ENCODE data around the gene ZNF214.

The ZNF214 gene

DNA sequence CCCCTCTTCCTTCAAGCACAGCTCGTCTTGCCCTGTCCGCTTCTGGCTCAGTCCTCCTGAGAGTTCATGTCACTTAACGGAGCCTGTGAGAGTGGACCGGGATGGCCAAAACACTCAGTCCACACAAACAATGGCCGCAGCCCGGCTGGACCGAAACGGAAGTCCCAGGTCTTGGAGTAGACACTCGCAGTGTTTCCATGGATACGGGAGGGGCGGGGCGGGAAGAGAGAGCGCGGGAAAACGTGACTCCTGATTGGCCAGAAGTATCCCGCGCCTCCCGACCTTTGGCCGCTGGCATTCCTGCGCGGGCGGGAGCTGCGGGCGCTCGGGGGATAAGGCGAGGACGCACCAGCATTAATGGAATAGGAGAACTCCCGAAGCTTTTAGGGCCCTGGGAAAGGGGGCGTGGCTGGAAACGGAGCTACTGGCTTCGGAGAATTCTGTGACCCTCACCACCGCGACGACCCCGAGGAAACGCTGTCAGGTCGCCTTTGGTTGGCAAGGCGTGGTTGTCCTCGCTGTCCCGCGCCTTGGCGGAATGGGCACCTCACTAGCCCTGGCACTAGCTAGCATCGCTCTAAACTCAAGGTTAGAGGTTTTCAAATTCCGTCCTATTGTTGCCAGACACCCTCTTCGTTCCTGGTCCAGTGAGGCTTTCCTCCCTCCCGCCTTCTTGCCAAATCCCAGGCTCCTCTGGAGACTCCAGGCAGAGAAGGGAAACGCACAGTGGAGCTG lies at the start of gene ZNF214, which contains the start of gene NLRP14:
ZNF214 (minus strand) TSS at position 164 of the 735 bp plus-strand sequence. CDS start 17,511 bp downstream, outside the sequence.
NLRP14 (plus strand) TSS at position 297 of the 735 bp plus-strand sequence. CDS start 18,108 bp downstream, outside the sequence.
- DNase-seq (ENCODE audit: low spot score): peak; percentile 99

GRCh38 chr11:7062534-7062933 lies 42.4 kb upstream of the ZNF214 start:
- DNase-seq (ENCODE audit: low spot score): no peak

DNA sequence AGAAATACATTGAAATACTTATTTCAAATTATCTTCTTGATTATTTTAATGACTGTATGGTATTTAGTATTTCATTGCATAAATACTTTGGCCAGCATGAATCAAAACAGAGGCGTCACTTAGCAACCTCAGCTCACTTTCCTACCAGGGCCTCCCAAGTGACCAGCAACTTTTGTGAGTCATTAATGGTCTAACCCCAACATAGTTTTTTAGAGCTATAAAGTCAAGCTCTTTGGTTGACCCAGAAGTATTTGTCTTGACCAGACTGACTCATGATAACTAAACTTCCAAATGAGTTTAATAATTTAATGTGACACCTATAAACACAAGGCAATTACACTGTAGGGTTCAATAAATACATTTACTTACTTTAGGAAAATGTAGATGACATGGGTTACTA lies 40.7 kb upstream of the ZNF214 start:
- peak; percentile 32 for DNase-seq (ENCODE audit: low spot score)

GRCh38 chr11:7057641-7058040 lies 37.5 kb upstream of the ZNF214 start:
- no peak for DNase-seq (ENCODE audit: low spot score)

DNA sequence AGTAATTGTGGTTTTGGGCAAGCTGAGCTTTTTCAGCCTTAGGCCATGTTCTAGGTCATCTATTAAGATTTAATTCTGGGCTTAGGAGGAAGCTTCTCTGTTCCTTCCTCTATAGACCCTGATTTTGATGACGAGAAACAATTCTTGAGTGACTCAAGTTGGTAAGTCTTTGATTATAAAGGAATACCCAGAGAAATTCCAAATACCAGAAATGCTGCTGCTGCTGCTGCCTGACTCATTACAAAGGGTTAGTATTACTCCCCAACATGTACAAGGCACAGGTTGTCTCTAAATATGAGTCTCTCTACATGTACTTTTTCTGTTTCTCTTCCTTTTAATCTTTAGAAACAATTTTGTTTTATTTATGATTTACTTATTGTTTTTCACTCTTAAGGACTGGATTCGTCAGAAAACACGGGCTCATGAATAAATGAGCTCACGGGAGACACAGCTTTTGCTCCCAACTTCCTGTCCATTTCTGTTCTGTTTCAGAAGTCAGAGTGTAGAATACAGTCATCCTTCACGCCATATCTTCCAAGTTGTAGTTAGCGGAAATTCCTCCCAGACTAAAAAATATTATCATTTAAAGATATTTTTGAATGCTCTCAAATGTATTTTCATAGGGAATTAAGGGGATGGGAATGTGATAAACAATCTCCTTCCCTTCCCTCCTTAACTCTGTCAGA lies 36.8 kb upstream of the ZNF214 start:
- DNase-seq (ENCODE audit: low spot score): no peak

- no peak for DNase-seq (ENCODE audit: low spot score)
These were observed 30.0 kb upstream of the ZNF214 start for GRCh38 chr11:7050191-7050590.

GRCh38 chr11:7046474-7047175 lies 26.5 kb upstream of the ZNF214 start:
- peak; percentile 5 for DNase-seq (ENCODE audit: low spot score)

- no peak for DNase-seq (ENCODE audit: low spot score)
These were observed 13.9 kb upstream of the ZNF214 start for GRCh38 chr11:7034019-7034418.

DNA sequence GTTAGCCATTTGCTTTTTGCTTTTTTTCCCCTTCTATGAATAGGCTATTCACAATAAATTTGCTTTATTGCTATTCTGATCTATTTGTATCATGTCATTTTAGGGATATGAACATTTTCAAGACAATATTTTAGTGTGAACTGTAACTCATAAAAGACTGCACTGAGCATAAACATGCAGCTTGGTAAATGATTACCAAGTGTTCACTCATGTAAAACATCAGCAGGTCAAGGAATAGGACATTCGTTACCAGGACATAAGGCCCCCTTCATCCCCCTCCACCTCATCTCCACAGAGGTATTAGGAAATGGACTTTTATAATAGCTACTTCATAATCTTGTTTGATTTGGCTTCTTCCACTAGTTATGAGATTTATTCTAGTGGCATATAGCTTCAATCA lies 12.5 kb upstream of the ZNF214 start:
- DNase-seq (ENCODE audit: low spot score): no peak

DNA sequence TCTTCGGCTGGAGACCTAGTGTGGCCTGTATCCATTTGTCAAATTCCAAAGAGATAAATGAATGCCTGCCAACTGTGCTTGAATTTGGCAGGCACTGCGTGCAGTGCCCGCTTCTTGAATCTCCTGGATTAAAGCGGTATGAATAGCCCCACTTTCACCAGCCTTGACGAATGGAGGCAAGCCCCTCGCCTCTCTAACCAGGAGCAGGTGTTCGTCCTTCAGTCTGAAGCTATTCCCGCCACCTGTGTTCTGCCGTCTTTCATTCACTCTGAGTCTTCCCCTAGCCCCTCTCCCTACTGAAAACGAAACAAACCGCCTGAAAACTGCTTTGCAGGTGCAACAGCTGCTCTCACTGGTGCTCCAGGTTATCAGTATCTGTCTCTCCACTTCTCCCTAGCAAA lies 11.3 kb upstream of the ZNF214 start:
- DNase-seq (ENCODE audit: low spot score): no peak

- DNase-seq (ENCODE audit: low spot score): no peak
These were observed 10.7 kb upstream of the ZNF214 start for GRCh38 chr11:7030836-7031235.

DNA sequence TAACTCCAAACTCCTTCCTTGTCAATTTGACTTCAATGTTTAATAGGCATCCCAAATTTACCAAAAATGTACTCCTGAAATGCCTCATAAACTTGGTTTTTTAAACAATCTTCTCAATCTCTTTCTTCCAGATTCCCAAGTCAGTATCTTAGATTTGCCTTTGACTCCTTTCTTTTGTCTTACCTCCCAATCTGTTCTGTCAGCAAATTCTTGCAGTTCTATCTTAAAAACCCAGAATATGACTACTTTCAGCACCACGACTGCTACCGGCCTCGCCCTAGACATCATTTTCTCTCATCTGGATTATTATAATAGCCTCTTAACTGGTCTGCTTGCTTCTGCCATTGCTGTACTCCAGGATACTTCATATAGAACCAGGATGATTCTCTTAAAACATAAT lies 8.0 kb upstream of the ZNF214 start:
- DNase-seq (ENCODE audit: low spot score): no peak

GRCh38 chr11:7021318-7021717 lies 1.2 kb upstream of the ZNF214 start:
- DNase-seq (ENCODE audit: low spot score): no peak

DNA sequence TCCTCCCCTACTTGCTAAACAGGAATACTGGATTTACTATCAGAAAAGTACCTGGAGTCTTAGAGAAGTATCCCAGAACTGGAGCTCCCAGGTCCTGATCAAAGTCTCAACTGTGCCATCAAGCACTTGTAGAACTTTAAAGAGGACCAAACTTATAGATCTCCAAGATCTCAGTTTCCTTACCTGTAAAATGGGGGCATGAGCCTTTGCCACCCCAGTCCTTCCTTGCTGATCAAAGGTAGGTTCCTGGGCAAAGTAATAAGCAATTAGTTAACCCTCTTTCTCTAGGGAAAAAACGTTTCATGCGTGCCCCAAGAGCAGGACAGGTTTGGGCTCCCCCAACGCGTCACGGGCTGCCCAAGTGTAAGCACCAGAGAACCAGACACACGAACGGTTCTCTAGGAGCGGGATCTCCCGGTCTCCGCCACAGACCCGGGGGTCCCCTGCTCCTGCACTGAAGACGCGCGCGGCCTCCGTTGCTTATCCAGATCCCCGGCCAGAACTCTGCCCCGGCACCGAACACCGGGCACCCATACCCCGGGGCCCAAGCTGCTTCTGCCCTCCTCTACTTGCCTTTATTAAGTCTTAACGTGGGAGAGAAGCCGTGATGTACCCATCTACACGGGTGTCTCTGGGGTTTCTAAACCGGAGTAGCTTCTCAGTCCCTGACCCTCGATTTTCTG lies 505 bp downstream of the ZNF214 start:
- peak; percentile 31 for DNase-seq (ENCODE audit: low spot score)

- DNase-seq (ENCODE audit: low spot score): no peak
These were observed 4.1 kb downstream of the ZNF214 start for GRCh38 chr11:7016011-7016410.

GRCh38 chr11:7014118-7014517 lies 6.0 kb downstream of the ZNF214 start:
- DNase-seq (ENCODE audit: low spot score): no peak

DNA sequence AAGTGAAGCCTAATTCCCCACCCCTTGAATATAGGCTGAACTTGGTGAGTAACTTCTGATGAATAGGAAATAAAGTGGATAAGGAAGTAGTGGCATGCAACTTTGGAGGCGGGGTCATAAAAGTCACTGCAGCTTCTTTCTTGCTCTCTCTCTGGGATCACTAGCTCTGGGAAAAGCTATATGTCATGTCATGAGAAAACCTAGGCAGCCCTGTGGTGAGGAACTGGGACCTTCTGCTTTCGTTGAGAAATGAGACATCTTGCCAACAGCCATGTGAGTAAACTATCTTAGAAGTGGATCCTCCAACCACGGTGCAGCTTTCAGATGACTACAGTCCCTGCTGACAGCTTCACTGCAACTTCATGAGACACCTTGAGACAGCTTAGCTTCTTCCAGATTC lies 15.7 kb downstream of the ZNF214 start:
- peak; percentile 49 for DNase-seq (ENCODE audit: low spot score)

- no peak for DNase-seq (ENCODE audit: low spot score)
These were observed 24.4 kb downstream of the ZNF214 start for GRCh38 chr11:6995703-6996102.

- peak; percentile 46 for DNase-seq (ENCODE audit: low spot score)
These were observed 27.4 kb downstream of the ZNF214 start for GRCh38 chr11:6992457-6993417.

DNA sequence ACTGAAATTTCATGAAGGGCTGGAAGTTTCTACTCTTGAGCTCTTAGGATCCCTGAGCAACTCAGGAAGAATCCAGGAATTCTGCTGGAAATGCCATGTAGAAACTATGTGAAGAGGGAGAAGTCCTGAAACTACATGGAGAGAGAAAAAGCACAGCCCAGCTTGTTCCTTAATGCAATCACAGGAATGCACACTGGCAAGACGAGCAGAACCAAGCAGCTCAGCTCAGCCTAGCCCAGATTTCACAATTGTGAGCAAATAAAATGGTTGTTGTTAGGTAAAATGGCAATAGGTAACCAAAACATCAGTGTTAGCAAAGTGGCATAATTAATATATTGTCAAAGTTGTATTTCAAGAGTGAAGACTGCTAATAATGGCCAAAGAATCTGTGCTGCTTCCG lies 28.1 kb downstream of the ZNF214 start:
- peak; percentile 8 for DNase-seq (ENCODE audit: low spot score)

DNA sequence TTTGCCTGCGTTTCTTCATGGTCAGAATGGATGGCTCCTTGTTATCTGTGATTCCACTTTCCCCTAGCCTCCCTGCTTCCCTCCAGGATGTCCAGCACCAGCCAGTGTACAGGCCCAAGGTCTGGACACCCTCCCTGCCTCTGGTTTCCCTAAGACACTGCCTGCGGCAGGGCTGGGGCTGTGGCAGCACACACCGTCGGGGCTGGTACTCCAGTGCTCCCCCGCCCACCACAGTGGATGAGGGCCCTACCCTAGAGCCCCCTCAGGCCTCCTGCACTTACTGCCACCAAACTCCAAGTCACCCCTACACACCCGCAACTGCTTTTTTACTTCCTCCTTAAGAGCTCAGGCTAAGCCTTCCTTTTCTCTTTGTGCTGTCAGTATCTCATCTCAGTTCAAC lies 28.9 kb downstream of the ZNF214 start:
- DNase-seq (ENCODE audit: low spot score): no peak
